T-helper 2 cell treated with Interferon-gamma antibody and Interleukin-4, amounts not matched to agents 100 ng/mL and 5 ng/mL, for 36 hours (primary cell): Measurements from ENCODE around the gene CAMTA1. TPM values are rescaled to one million over a fixed set of nuclear protein-coding genes. Genes with fewer than 3 reads are reported as not detected.
"Not testable (repeated sequence)": the region's sequence is repeated elsewhere in the genome, so short reads cannot be mapped to it uniquely, and the experiment has no call there.

Experiments
- intact Hi-C: fragments of 100-400 bp; cut with micrococcal nuclease; formaldehyde crosslinking; loops from one replicate; pipeline ENCODE4 v1.15.1; 2023
- total RNA-seq: library from RNA; stranded (reverse); gene quantifications from 2 replicates; pipeline ENCODE4 v1.2.3, GENCODE V29; 2022

The CAMTA1 gene
- total RNA-seq, 1 donor from 2014 or later = 40.7 TPM

DNA sequence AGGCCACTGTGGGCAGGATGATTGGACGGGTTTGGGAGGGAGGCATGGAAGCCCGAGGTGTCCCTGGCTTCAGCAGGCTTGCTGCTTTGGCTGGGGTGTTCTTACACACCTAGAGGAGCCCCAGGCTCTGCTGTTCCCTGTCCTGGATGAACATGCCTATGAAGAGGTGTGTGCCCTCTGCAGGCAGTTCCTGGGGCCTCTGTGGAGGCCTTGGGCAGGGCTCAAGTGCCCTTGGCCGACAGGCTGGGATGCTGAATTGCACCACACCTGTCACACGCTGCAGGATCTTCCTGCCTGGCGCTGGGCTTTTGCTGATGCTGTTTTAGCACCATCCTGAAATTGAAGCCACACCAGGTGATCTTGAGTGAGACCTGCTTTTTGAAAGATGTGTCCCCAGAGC, 570.8 kb downstream of the CAMTA1 start:
- intact Hi-C loops = no loop called here

DNA sequence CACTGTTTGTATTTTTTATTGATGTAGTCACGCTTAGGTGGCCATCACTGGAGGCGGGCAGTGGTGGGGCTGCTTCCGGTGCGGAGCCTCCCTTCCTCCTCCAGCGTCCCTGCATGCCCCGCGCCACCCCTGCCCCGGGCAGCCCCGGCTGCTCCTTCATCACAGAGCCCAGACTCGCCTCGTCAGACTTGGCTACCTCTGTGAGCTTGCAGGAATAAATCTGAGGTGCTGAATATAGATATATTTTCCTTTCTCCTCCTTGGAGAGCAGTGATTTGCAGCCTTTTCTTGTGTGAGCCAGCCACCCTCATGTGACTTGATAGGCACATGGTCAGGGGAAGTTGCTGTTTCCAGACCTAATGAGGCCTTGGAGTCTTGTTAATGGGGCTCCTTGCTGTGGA, 573.2 kb downstream of the CAMTA1 start:
- intact Hi-C loops = no loop called here

DNA sequence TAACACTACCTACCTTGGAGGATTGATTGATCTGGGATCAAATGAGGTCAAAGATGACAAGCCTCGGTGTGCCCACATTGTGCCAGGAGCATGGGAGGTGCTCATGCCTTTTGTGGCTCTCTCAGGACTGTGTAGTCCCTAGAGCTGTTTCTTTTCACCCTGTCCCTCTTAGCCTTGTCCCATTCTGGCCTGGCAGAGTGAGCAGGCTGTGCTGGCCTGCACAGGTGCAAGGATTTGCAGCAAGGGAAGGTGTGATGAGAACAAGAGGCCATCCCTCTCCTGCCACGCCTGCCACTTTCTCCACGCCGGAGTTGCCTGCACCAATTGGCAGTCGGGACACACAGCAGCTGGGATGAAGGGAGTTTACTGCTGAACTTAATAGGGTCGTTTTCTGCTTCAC, 575.3 kb downstream of the CAMTA1 start:
- intact Hi-C loops = no loop called here

- intact Hi-C loops = no loop called here
These were observed 577.7 kb downstream of the CAMTA1 start for GRCh38 chr1:7362947-7363346.

- intact Hi-C loops = no loop called here
These were observed 578.2 kb downstream of the CAMTA1 start for GRCh38 chr1:7363450-7363849.

DNA sequence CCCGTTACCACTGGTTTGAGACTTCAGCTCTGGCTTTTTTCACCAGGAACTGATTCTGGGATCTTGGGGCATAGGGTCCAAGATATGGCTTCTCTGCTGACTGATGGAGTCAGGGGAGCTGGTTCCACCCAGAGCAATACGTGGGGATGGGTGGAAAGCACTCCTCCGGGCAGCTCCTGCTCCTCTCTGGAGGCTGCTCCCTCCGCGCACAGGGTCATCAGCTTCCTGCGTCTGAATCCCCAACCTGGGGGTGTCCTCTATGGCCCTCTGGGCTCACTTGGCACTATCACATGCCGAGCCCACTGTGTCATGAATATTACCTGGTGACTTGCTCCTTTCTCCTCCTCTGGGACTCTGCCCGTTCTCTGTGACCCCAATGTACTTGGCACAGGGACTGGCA, 580.5 kb downstream of the CAMTA1 start:
- intact Hi-C loops = no loop called here

GRCh38 chr1:7366286-7366954, 581.2 kb downstream of the CAMTA1 start:
- intact Hi-C loops = no loop called here

DNA sequence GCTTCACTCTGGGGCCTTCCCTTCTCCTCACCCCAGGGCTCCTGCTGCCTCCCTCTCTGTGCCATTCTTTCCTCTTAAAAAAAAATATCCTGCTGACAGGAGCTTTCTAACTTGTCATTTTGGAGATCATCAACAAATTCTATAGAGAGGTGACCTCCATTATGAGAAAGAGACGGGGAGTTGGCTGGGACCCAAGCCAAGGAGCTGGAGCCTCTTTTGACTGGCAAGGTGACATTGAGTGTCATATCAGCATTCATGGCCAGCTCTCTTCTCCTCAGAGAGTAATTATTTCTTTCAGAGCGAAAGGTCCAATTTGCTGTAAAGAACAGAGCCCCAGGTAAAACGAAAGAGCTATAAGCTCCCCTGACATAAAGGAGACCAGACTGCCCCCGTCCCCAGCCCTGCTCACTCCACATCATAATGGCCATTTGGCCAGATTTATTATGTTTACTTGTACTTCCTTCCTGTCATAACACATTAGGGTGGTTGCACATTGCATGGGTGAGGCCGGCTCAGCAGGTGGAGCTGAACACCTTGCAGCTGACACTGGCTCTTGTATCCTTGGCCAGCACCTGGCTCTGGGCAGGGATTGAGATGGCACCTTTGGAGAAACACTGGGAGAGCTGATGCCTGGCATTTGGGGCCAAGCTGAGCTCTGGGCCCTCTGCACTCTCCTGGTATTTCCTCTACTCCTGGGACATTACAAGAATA, 581.9 kb downstream of the CAMTA1 start:
- intact Hi-C loops = no loop called here

GRCh38 chr1:7369866-7370265, 584.6 kb downstream of the CAMTA1 start:
- intact Hi-C loops = no loop called here

DNA sequence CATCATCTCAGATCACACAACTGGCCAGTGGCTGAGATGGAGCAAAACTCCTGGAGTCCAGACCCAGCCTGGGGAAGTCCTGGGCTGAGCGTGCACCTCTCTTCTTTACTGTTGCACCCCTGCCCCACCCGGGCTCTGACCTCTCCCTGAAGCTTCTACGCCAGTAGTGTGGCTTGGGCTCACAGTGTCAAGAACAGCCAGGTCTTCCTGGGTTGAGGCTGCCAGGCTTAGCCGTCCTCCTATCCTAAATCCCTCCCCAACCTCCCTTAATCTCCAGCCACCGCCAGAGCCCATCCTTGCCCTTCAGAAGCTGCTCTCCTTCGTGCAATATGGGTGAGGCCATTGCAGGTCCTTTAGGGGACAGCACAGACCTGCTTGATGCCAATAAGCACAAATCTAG, 586.7 kb downstream of the CAMTA1 start:
- intact Hi-C loops = no loop called here

GRCh38 chr1:7372477-7373120, 587.3 kb downstream of the CAMTA1 start:
- intact Hi-C loops = no loop called here

- intact Hi-C loops = no loop called here
These were observed 588.0 kb downstream of the CAMTA1 start for GRCh38 chr1:7373251-7373650.

GRCh38 chr1:7373876-7374562, 588.8 kb downstream of the CAMTA1 start:
- intact Hi-C loops = no loop called here

DNA sequence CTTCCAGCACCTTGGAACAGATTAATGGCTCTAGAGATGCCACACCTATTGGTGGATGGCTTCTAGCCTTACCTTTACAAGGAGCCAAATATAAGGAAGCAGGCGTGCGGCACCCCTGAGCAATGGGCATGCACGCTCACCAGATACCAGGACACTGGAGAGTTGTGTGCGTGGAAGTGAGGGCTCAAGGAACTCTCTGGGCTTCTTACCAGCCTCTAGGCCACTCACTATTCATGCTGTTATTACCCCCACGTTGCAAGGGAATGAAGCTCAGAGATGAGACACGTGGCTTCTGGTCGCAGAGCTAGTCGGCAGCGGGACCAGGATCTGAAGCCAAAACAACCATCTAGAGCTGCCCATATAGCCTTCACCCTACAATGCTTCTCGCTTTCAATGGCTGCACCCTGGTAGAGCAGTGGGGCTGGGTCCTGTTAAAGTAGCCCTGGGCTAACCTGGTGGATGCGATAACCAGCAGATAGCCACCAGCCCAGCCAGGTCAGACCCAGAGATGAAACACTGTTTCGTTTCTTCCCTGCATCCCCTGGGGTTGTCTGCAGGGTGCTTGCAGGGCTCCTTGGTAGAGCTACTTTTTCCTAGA, 589.4 kb downstream of the CAMTA1 start:
- intact Hi-C loops = no loop called here

GRCh38 chr1:7375329-7375728, 590.1 kb downstream of the CAMTA1 start:
- intact Hi-C loops = no loop called here

- intact Hi-C loops = no loop called here
These were observed 590.8 kb downstream of the CAMTA1 start for GRCh38 chr1:7375781-7376660.

GRCh38 chr1:7376676-7377075, 591.4 kb downstream of the CAMTA1 start:
- intact Hi-C loops = no loop called here

- intact Hi-C loops = no loop called here
These were observed 593.3 kb downstream of the CAMTA1 start for GRCh38 chr1:7378346-7379130.

GRCh38 chr1:7379441-7379971, 594.3 kb downstream of the CAMTA1 start:
- intact Hi-C loops = no loop called here

- intact Hi-C loops = not testable (repeated sequence)
These were observed 594.8 kb downstream of the CAMTA1 start for GRCh38 chr1:7380068-7380467.
